ENCODE measurements around the gene WDR70.
A peak's percentile ranks its signal among the peaks of the same experiment; 100 is the strongest.
"Not testable (repeated sequence)": the region's sequence is repeated elsewhere in the genome, so short reads cannot be mapped to it uniquely, and the experiment has no call there.

Gene WDR70

GRCh38 chr5:37379100-37379628, at the start of gene WDR70:
TSS of gene WDR70 (plus strand) at chr5:37379318. CDS start at chr5:37379368, 50 bp downstream.
- DNase-seq, result peak; percentile 94

GRCh38 chr5:37334754-37335153, 44.4 kb upstream of the WDR70 start:
- not testable (repeated sequence) for DNase-seq

GRCh38 chr5:37342741-37343140, 36.4 kb upstream of the WDR70 start:
- not testable (repeated sequence) for DNase-seq

- no peak for DNase-seq
Measured at GRCh38 chr5:37355161-37355560, 24.0 kb upstream of the WDR70 start.

GRCh38 chr5:37370550-37370863, 8.6 kb upstream of the WDR70 start:
- no peak for DNase-seq

GRCh38 chr5:37370864-37371726, 8.0 kb upstream of the WDR70 start, which contains the start of gene NUP155:
TSS of gene NUP155 (minus strand) at chr5:37371106. CDS start at chr5:37370977, 129 bp downstream.
- DNase-seq, result peak; percentile 95

- no peak for DNase-seq
Measured at GRCh38 chr5:37375091-37375490, 4.0 kb upstream of the WDR70 start.

- DNase-seq, result not testable (repeated sequence)
Measured at GRCh38 chr5:37378066-37378465, 1.1 kb upstream of the WDR70 start.

GRCh38 chr5:37391591-37391990, 12.5 kb downstream of the WDR70 start:
- DNase-seq, result no peak

GRCh38 chr5:37396352-37396751, 17.2 kb downstream of the WDR70 start:
- no peak for DNase-seq

- DNase-seq, result no peak
Measured at GRCh38 chr5:37400501-37400900, 21.4 kb downstream of the WDR70 start.

GRCh38 chr5:37412515-37412914, 33.4 kb downstream of the WDR70 start:
- DNase-seq, result peak; percentile 24

GRCh38 chr5:37415456-37415855, 36.3 kb downstream of the WDR70 start:
- DNase-seq, result not testable (repeated sequence)

- no peak for DNase-seq
Measured at GRCh38 chr5:37417347-37417746, 38.2 kb downstream of the WDR70 start.

GRCh38 chr5:37424441-37424840, 45.3 kb downstream of the WDR70 start:
- no peak for DNase-seq

- DNase-seq, result no peak
Measured at GRCh38 chr5:37428044-37428443, 48.9 kb downstream of the WDR70 start.

GRCh38 chr5:37435261-37435660, 56.1 kb downstream of the WDR70 start:
- no peak for DNase-seq

GRCh38 chr5:37436146-37436934, 57.2 kb downstream of the WDR70 start:
- no peak for DNase-seq

GRCh38 chr5:37437711-37438110, 58.6 kb downstream of the WDR70 start:
- no peak for DNase-seq

- DNase-seq, result not testable (repeated sequence)
Measured at GRCh38 chr5:37445783-37446182, 66.7 kb downstream of the WDR70 start.

- DNase-seq, result no peak
Measured at GRCh38 chr5:37448941-37449340, 69.8 kb downstream of the WDR70 start.

GRCh38 chr5:37451991-37452390, 72.9 kb downstream of the WDR70 start:
- not testable (repeated sequence) for DNase-seq

GRCh38 chr5:37453252-37453651, 74.1 kb downstream of the WDR70 start:
- not testable (repeated sequence) for DNase-seq
